Chondrocyte (in vitro differentiated cells): Measurements from ENCODE around the gene CDT1. TPM values are rescaled to one million over a fixed set of nuclear protein-coding genes. Genes with fewer than 3 reads are reported as not detected.

Source experiments
- DNase-seq: peaks from one replicate; pipeline ENCODE4 v3.0.0; 2021; ENCODE audit warnings: mixed read lengths, low spot score
- H3K27ac Mint-ChIP-seq: one replicate; pipeline ENCODE4 v1.8.0; 2021; ENCODE audit warnings: mild to moderate bottlenecking, moderate library complexity, mixed read lengths; ENCODE audit not compliant: unreplicated experiment
- H3K27me3 Mint-ChIP-seq: 2 replicates; pipeline ENCODE4 v1.8.0; 2021; ENCODE audit warnings: low read depth, mixed read lengths
- H3K36me3 Mint-ChIP-seq: 2 replicates; pipeline ENCODE4 v1.8.0; 2021; ENCODE audit warnings: low read depth, mixed read lengths
- H3K4me1 Mint-ChIP-seq: 2 replicates; pipeline ENCODE4 v1.8.0; 2021; ENCODE audit warnings: low read depth, mild to moderate bottlenecking, mixed read lengths
- H3K4me3 Mint-ChIP-seq: one replicate; pipeline ENCODE4 v1.8.0; 2021; ENCODE audit warnings: mild to moderate bottlenecking, moderate library complexity, mixed read lengths; ENCODE audit not compliant: unreplicated experiment
- H3K9me3 Mint-ChIP-seq: 2 replicates; pipeline ENCODE4 v1.8.0; 2021; ENCODE audit warnings: low read depth, mixed read lengths
- total RNA-seq: library from RNA; stranded (reverse); gene quantifications from 3 replicates; pipeline ENCODE4 v1.2.1, GENCODE V29; 2021
- TF ChIP-seq, protein P1 (sequence below): fragments of 200-600 bp; sonication (generic); IDR thresholded peaks from 2 replicates; pipeline ENCODE4 v1.5.0; 2021; ENCODE audit warnings: antibody characterized with exemption, mild to moderate bottlenecking, moderate library complexity

The CDT1 gene
- total RNA-seq, 1 donor from 2014 or later: 3.7 TPM

GRCh38 chr16:88758227-88758943 lies 45.2 kb upstream of the CDT1 start:
- TF ChIP-seq, protein P1, sequence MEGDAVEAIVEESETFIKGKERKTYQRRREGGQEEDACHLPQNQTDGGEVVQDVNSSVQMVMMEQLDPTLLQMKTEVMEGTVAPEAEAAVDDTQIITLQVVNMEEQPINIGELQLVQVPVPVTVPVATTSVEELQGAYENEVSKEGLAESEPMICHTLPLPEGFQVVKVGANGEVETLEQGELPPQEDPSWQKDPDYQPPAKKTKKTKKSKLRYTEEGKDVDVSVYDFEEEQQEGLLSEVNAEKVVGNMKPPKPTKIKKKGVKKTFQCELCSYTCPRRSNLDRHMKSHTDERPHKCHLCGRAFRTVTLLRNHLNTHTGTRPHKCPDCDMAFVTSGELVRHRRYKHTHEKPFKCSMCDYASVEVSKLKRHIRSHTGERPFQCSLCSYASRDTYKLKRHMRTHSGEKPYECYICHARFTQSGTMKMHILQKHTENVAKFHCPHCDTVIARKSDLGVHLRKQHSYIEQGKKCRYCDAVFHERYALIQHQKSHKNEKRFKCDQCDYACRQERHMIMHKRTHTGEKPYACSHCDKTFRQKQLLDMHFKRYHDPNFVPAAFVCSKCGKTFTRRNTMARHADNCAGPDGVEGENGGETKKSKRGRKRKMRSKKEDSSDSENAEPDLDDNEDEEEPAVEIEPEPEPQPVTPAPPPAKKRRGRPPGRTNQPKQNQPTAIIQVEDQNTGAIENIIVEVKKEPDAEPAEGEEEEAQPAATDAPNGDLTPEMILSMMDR: no peak
- Mint-ChIP-seq H3K27ac (no peak overlapping the region), H3K36me3 (peaks cover 2% of the 10 kb centered on the region), H3K4me3 (no peak overlapping the region), H3K9me3 (no peaks in the 10 kb centered on the region), H3K4me1 (peaks cover 41% of the 10 kb centered on the region), H3K27me3 (no peaks in the 10 kb centered on the region)
- DNase-seq: no peak

DNA sequence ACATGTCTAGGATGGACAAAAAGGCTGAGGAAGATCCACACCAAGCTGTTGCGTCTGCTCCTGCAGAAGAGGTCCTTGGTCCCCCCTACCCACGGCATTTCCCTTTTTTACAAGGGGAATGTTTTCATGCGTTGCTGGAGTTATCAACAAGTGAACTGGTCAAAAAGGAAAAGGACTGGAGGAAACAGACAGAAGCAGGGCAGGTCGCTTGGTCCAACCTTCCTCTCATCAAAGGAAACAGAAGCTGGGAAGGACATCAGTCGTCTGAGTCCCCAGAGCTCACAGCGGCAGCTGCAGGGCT lies 44.7 kb upstream of the CDT1 start:
- H3K27me3 Mint-ChIP-seq: no peaks in the 10 kb centered on the region
- H3K27ac Mint-ChIP-seq: peak overlapping the region; percentile 84
- DNase-seq: no peak
- no peaks in the 10 kb centered on the region for H3K9me3 Mint-ChIP-seq
- H3K4me3 Mint-ChIP-seq: no peak overlapping the region
- TF ChIP-seq, protein P1: no peak
- H3K36me3 Mint-ChIP-seq: peaks cover 3% of the 10 kb centered on the region
- peaks cover 39% of the 10 kb centered on the region for H3K4me1 Mint-ChIP-seq

DNA sequence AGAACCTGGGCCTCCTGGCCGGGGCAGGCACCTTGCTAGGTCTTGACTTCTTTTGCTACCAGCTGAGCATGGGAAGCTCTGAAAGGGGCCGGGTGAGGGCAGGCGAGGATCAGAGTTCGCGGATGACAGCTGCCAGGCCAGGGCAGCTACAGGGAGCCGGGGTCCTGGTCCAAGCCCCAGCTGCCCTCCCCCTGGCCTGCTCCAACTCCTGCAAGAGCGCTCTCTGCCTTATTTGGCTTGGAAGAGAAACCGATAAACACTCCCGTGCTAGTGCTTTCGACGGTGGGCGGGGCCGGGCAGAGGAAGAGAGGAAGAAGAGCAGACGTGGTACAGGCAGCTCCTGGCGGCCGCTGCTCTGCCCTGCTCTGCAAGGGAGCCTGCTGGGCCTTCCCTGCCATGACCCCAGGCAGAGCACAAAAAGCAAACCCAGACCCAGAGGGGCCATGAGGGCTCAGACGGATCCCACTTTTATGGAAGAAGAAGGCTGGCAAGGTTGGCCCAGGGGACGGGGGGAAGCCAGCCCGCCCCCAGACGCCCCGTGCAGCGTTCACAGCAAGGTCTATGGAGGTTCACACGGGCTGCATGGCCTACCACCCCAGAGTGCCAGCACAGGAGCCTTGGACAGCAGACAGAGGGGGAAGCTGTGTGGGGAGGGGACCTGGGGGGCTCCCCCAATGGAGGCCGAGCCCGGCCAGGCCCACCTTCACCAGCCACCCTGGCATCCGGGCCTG lies 44.2 kb upstream of the CDT1 start:
- Mint-ChIP-seq H3K4me1 (peaks cover 38% of the 10 kb centered on the region), H3K4me3 (no peak overlapping the region), H3K27ac (peak overlapping the region; percentile 84), H3K36me3 (peaks cover 3% of the 10 kb centered on the region), H3K27me3 (no peaks in the 10 kb centered on the region), H3K9me3 (no peaks in the 10 kb centered on the region)
- TF ChIP-seq, protein P1: no peak
- no peak for DNase-seq

GRCh38 chr16:88759976-88760350 lies 43.6 kb upstream of the CDT1 start:
- Mint-ChIP-seq H3K4me1 (peaks cover 40% of the 10 kb centered on the region), H3K4me3 (no peak overlapping the region), H3K36me3 (peaks cover 3% of the 10 kb centered on the region), H3K27ac (no peak overlapping the region), H3K9me3 (no peaks in the 10 kb centered on the region), H3K27me3 (no peaks in the 10 kb centered on the region)
- DNase-seq: no peak
- TF ChIP-seq, protein P1: no peak

DNA sequence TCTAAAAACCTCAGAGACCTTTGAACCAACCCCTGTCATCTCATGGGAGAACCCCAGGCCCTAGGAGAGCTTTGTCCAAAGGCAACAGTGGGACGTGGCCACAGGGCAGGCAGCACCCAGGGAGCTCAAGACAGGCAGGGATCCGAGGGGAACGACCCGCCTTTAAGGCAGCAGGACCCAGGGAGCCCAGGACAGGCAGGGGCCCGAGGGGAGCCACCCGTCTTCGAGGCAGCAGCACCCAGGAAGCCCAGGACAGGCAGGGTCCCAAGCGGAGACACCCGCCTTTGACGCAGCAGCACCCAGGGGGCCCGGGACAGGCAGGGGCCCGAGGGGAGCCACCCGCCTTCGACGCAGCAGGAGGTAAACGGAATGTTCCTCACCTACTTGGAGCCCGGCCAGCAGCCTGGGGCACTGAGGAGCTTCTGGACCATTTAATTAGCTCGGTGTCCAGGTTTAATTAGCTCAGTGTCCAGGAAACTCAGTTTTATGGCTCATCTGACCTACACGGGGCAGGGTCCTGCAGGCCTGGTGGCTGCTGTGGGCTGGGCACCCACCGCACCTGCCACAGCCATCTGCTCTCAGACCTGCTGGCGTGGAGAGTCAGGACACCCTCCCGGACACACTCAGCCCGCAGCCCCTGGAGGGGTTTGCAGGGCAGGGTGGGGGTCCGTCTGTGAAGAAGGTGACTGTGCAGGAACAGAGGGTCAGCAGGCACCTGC lies 43.0 kb upstream of the CDT1 start:
- no peaks in the 10 kb centered on the region for H3K9me3 Mint-ChIP-seq
- no peak for DNase-seq
- H3K36me3 Mint-ChIP-seq: peaks cover 3% of the 10 kb centered on the region
- H3K27me3 Mint-ChIP-seq: no peaks in the 10 kb centered on the region
- H3K4me1 Mint-ChIP-seq: peaks cover 39% of the 10 kb centered on the region
- H3K27ac Mint-ChIP-seq: no peak overlapping the region
- H3K4me3 Mint-ChIP-seq: no peak overlapping the region
- TF ChIP-seq, protein P1: no peak
